22Rv1 (cell line): ENCODE results near the gene NSG1.

ENCODE experiments used
- H3K27ac ChIP-seq: fragments of 450-650 bp; 2 replicates; pipeline ENCODE4 v1.5.1; 2017
- ZFX ChIP-seq: fragments of 450-650 bp; IDR thresholded peaks from 2 replicates; pipeline ENCODE4 v1.6.1; 2017; ENCODE audit warnings: antibody characterized with exemption, borderline replicate concordance
- TF ChIP-seq, protein P1 (sequence below): fragments of 450-650 bp; IDR thresholded peaks from 2 replicates; pipeline ENCODE4 v1.5.1; 2017; ENCODE audit warnings: mild to moderate bottlenecking

The NSG1 gene

DNA sequence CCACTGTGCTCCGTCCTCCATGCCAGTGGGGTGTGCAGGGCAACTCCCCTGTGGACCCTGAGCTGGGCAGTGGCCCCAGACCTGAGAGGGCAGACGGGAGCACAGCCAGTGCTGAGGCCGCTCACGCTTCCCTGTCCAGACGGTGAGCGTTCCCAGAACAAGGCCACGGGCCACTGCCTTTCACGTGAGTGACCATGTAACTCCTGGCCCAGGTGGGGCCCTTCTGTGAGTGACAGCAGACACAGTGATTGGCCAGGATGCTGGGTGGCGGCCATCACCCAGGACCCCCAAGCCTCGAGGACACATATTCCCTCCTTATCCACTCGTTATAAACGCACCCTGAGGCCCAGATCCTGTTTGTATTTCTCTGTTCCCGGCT is 10.5 kb downstream of the NSG1 start:
- H3K27ac ChIP-seq, result no peak overlapping the region
- no peak for TF ChIP-seq ZFX
- TF ChIP-seq, protein P1, sequence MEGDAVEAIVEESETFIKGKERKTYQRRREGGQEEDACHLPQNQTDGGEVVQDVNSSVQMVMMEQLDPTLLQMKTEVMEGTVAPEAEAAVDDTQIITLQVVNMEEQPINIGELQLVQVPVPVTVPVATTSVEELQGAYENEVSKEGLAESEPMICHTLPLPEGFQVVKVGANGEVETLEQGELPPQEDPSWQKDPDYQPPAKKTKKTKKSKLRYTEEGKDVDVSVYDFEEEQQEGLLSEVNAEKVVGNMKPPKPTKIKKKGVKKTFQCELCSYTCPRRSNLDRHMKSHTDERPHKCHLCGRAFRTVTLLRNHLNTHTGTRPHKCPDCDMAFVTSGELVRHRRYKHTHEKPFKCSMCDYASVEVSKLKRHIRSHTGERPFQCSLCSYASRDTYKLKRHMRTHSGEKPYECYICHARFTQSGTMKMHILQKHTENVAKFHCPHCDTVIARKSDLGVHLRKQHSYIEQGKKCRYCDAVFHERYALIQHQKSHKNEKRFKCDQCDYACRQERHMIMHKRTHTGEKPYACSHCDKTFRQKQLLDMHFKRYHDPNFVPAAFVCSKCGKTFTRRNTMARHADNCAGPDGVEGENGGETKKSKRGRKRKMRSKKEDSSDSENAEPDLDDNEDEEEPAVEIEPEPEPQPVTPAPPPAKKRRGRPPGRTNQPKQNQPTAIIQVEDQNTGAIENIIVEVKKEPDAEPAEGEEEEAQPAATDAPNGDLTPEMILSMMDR, result no peak

DNA sequence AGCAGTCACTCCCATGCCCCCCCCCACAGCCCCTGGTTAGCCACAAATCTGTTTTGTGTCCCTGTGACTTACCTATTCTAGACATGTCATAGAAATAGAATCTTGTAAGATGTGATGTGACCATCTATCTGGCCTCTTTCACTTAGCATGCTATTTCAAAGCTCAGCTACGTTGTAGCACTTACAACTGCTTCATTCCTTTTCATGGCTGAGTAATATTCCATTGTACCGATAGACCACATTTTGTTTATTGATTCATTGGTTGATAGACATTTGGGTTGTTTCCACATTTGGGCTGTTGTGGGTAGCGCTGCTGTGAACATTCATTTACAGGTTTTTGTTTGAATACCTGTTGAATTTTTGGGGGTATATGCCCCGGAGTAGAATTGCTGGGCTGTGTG is 11.5 kb downstream of the NSG1 start:
- TF ChIP-seq, protein P1, result no peak
- TF ChIP-seq ZFX, result no peak
- H3K27ac ChIP-seq, result no peak overlapping the region

DNA sequence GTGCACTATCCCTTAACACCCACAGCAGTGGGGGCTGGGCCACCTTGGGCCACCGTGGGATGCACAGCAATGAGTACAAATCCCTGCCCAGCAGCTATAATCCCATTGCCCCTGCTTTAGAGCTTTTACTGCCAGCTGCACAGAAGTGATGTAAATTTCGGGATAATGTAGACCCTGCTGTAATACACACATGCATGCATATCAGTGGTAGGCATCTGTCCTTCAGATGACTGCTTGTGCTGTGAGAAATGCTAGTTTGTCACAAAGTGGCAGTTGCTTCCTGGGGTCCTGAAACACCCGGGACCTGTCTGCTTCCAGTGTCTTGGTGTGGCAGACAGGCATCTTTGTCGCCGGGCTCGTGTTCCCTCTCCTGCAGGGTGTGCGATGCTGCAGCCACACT is 14.1 kb downstream of the NSG1 start:
- TF ChIP-seq ZFX, result no peak
- TF ChIP-seq, protein P1, result no peak
- no peak overlapping the region for H3K27ac ChIP-seq

DNA sequence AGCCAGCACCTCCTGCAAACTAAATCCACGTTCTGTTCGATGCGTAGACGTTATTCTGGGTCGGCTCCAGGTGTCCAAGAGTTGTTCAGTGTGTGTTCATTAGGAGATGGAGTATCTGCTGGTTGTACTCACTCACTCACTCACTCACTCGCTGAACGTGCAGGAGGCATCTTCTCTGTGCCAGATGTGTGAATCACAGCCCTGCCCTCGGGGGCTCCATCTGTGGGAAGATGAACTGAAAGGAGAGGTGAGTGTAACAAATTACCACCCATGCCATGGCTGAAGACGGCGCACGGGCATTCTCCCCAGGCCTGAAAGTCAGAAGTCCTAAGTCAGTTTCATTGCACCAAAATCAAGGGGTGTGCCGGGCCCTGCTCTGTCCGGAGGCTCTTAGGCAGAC is 16.1 kb downstream of the NSG1 start:
- TF ChIP-seq, protein P1, result no peak
- no peak for TF ChIP-seq ZFX
- H3K27ac ChIP-seq, result no peak overlapping the region

DNA sequence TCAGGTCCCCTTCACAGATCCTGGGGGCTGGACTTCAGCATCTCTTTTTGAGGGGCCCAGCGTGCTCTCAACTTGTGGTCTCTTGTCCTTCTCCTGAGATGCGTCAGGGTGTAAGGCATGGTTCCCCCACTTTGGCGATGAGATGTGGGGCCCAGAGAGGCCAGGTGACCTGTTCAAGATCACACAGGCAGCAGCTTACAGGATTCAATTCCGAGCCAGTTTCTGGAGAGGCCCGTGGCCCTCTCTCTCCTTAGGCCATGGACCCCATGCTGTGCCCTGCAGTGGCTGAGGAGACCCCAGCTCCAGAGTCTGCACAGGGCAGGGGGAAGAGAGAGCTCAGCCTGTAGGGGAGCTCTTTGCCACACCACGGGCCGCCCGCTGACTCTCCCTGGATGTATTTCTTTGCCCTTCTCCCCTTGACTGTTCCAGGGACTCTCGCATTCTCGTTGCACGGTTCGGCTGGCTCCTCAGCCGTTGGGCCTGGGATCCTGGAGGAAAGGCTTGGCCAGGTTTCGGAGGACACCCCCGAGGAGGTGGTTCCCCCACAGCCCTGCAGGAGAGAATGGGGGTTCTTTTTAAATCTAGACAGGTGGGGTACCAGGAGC is 18.6 kb downstream of the NSG1 start:
- H3K27ac ChIP-seq, result no peak overlapping the region
- no peak for TF ChIP-seq ZFX
- TF ChIP-seq, protein P1, result no peak

DNA sequence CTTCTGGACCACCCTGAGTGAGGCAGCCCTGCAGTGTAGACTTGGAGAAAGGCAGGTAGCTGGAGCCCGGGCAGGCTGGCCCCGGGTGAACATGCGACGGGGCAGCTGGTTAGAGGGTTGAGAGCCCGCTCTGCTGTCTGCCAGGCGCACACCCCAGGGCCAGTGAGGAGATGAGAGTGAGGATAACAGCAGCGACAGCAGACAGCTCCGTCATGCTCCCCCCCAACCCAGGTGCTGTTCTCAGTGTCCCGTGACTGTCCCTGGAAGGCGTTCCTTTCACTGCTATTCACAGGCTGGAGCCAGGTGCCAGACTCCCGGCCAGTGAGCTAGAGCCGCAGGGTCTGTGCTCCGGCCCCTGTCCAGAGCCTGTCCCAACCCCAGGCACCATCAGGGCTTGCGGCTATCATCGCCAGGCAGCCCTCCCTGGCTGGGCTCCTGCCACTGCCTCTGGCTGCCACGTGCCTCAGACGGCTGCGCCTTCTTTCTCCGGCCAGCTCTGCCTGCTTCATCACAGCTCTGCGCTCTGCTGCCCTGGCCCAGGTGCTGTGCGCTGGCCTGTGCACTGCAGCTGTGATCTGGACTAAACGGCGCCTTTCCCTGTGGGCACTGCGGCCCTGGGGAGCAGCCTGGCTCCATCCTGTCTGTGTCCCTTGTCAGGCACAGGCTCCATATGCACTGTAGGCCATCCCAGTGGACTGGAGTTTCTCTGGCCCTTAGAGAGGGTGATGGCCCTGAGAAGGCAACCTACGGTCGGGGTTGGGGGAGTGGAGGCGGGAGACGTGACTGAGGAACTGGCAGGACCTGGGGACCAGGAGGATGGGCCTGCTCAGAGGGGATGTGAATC is 19.8 kb downstream of the NSG1 start:
- no peak overlapping the region for H3K27ac ChIP-seq
- TF ChIP-seq ZFX, result no peak
- TF ChIP-seq, protein P1, result no peak
